ENCODE results near the gene CNN2.

The CNN2 gene

GRCh38 chr19:991932-992669 lies 34.3 kb upstream of the CNN2 start:
- no peak for FAIRE-seq
- TF ChIP-seq CTCF (IDR thresholded peaks at IDR 0.05; ENCODE audit: insufficient read depth, missing control alignments): no peak

GRCh38 chr19:992670-993055 lies 33.7 kb upstream of the CNN2 start:
- FAIRE-seq (no peak), DNase-seq (ENCODE audit: insufficient read length, low spot score) (no peak)
- no peak for TF ChIP-seq CTCF (IDR thresholded peaks at IDR 0.05; ENCODE audit: insufficient read depth, missing control alignments)

More at GRCh38 chr19:991932-992669, 34.3 kb upstream of the CNN2 start:
- DNase-seq (ENCODE audit: insufficient read length, low spot score): no peak

GRCh38 chr19:993361-993830 lies 33.0 kb upstream of the CNN2 start:
- FAIRE-seq (no peak), DNase-seq (ENCODE audit: insufficient read length, low spot score) (no peak)

GRCh38 chr19:993831-994393 lies 32.5 kb upstream of the CNN2 start:
- no peak for TF ChIP-seq CTCF (IDR thresholded peaks at IDR 0.05; ENCODE audit: insufficient read depth, missing control alignments)
- FAIRE-seq: no peak
- no peak for DNase-seq (ENCODE audit: insufficient read length, low spot score)

More at GRCh38 chr19:993361-993830, 33.0 kb upstream of the CNN2 start:
- TF ChIP-seq CTCF (IDR thresholded peaks at IDR 0.05; ENCODE audit: insufficient read depth, missing control alignments): no peak

- no peak for TF ChIP-seq CTCF (IDR thresholded peaks at IDR 0.05; ENCODE audit: insufficient read depth, missing control alignments)
- DNase-seq (ENCODE audit: insufficient read length, low spot score) (no peak), FAIRE-seq (no peak)
These were observed 31.9 kb upstream of the CNN2 start for GRCh38 chr19:994516-994915.

GRCh38 chr19:995051-995827 lies 31.2 kb upstream of the CNN2 start:
- no peak for TF ChIP-seq CTCF (IDR thresholded peaks at IDR 0.05; ENCODE audit: insufficient read depth, missing control alignments)
- no peak for FAIRE-seq
- no peak for DNase-seq (ENCODE audit: insufficient read length, low spot score)
